IPS-15b (cell line): Measurements from ENCODE around the gene CEP83.

Experiments used
- H3K27me3 ChIP-seq: one replicate; pipeline ENCODE4 v1.6.1; 2013; ENCODE audit warnings: low read length; ENCODE audit not compliant: control insufficient read depth, insufficient read depth
- H3K36me3 ChIP-seq: one replicate; pipeline ENCODE4 v1.6.1; 2013; ENCODE audit warnings: low read length; ENCODE audit not compliant: control insufficient read depth, insufficient read depth
- H3K4me1 ChIP-seq: one replicate; pipeline ENCODE4 v1.6.1; 2013; ENCODE audit warnings: mild to moderate bottlenecking, low read length; ENCODE audit not compliant: control insufficient read depth, insufficient read depth
- H3K4me3 ChIP-seq: one replicate; pipeline ENCODE4 v1.5.1; 2013; ENCODE audit warnings: low read depth, low read length
- H3K9ac ChIP-seq: one replicate; pipeline ENCODE4 v1.6.1; 2013; ENCODE audit warnings: low read depth, mild to moderate bottlenecking, low read length
- H3K9me3 ChIP-seq: one replicate; pipeline ENCODE4 v1.6.1; 2013; ENCODE audit warnings: mild to moderate bottlenecking, low read length; ENCODE audit not compliant: control insufficient read depth, insufficient read depth

The CEP83 gene

GRCh38 chr12:94263905-94264561 is 195.6 kb downstream of the CEP83 start:
- H3K9ac ChIP-seq, result no peak overlapping the region
- H3K4me1 ChIP-seq, result peaks cover 38% of the 10 kb centered on the region
- no peaks in the 10 kb centered on the region for H3K9me3 ChIP-seq
- no peaks in the 10 kb centered on the region for H3K36me3 ChIP-seq
- no peak overlapping the region for H3K4me3 ChIP-seq
- peaks cover 3% of the 10 kb centered on the region for H3K27me3 ChIP-seq

- no peaks in the 10 kb centered on the region for H3K9me3 ChIP-seq
- no peak overlapping the region for H3K4me3 ChIP-seq
- H3K9ac ChIP-seq, result no peak overlapping the region
- no peaks in the 10 kb centered on the region for H3K36me3 ChIP-seq
- H3K27me3 ChIP-seq, result peaks cover 3% of the 10 kb centered on the region
- H3K4me1 ChIP-seq, result peaks cover 38% of the 10 kb centered on the region
Observed at GRCh38 chr12:94263011-94263811, 196.5 kb downstream of the CEP83 start.

GRCh38 chr12:94262228-94263010 is 197.2 kb downstream of the CEP83 start:
- H3K27me3 ChIP-seq, result peaks cover 3% of the 10 kb centered on the region
- peaks cover 38% of the 10 kb centered on the region for H3K4me1 ChIP-seq
- no peaks in the 10 kb centered on the region for H3K36me3 ChIP-seq
- H3K9me3 ChIP-seq, result no peaks in the 10 kb centered on the region
- no peak overlapping the region for H3K9ac ChIP-seq
- H3K4me3 ChIP-seq, result no peak overlapping the region

DNA sequence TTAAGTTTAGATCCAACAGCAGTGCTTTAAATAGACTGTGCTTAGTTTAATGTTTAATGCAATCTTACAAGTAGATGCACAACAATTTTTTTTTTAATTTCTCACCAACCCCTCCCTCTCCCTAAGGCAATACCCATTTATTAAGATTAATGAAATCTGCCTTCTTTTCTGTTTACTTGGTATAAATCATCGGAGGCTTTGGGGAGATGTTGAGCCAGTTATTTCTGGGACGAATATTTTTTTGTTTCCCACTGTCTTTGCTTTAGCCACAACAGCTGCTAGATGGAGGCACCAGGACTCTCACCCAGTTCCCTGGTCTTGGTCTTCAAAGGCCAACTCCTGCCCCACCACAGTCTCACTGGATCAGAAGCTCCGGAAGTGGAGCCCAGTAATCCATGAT is 197.9 kb downstream of the CEP83 start:
- no peak overlapping the region for H3K4me3 ChIP-seq
- H3K9ac ChIP-seq, result no peak overlapping the region
- H3K36me3 ChIP-seq, result no peaks in the 10 kb centered on the region
- H3K27me3 ChIP-seq, result peaks cover 3% of the 10 kb centered on the region
- no peaks in the 10 kb centered on the region for H3K9me3 ChIP-seq
- H3K4me1 ChIP-seq, result peaks cover 38% of the 10 kb centered on the region

DNA sequence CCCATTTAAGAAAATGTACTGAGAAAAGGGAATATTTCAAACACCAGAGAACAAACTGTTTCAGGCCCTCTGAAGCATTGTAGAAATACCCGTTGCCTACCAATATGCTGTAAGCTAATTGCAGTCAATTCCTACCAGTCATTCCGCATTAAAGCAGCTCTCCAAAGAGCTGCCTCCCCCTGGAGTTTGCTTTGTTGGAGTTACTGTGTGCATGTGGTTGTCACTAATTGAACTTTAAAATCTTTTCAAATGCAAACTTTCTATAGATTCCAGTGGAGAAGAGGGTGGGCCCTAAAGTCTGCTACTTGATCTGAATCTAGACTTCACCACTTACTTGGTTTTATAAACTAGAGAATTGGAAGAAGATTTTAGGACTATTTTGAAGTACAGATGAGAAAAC is 198.5 kb downstream of the CEP83 start:
- Histone ChIP-seq H3K9me3 (no peaks in the 10 kb centered on the region), H3K27me3 (peaks cover 3% of the 10 kb centered on the region), H3K9ac (no peak overlapping the region), H3K4me1 (peaks cover 38% of the 10 kb centered on the region), H3K36me3 (no peaks in the 10 kb centered on the region), H3K4me3 (no peak overlapping the region)

DNA sequence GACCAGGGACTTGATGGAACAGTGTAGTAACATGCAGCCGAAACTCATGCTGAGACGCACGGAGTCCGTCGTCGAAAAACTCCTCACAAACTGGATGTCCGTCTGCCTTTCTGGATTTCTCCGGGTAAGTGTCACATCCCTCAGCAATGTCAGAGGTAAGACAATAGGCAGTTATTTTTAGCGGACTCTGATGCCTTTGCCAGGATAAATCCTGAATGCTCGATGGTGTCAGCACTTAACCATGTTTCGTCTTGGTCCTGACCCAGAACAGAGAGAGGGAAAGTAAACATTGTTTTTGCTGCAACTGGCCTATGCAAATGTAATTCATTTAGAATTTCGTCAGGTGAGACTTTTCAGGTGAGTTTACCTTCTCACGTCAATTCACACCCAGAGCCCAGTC is 198.9 kb downstream of the CEP83 start:
- H3K4me1 ChIP-seq, result peaks cover 38% of the 10 kb centered on the region
- H3K27me3 ChIP-seq, result peaks cover 3% of the 10 kb centered on the region
- H3K9me3 ChIP-seq, result no peaks in the 10 kb centered on the region
- no peaks in the 10 kb centered on the region for H3K36me3 ChIP-seq
- H3K9ac ChIP-seq, result peak overlapping the region; percentile 32
- no peak overlapping the region for H3K4me3 ChIP-seq

GRCh38 chr12:94260017-94260416 is 199.7 kb downstream of the CEP83 start:
- H3K36me3 ChIP-seq, result no peaks in the 10 kb centered on the region
- H3K4me1 ChIP-seq, result peaks cover 38% of the 10 kb centered on the region
- H3K4me3 ChIP-seq, result no peak overlapping the region
- H3K9ac ChIP-seq, result no peak overlapping the region
- H3K27me3 ChIP-seq, result peaks cover 3% of the 10 kb centered on the region
- H3K9me3 ChIP-seq, result no peaks in the 10 kb centered on the region

GRCh38 chr12:94258593-94258992 is 201.1 kb downstream of the CEP83 start:
- H3K36me3 ChIP-seq, result no peaks in the 10 kb centered on the region
- H3K4me3 ChIP-seq, result no peak overlapping the region
- H3K4me1 ChIP-seq, result peaks cover 30% of the 10 kb centered on the region
- H3K9me3 ChIP-seq, result no peaks in the 10 kb centered on the region
- no peak overlapping the region for H3K9ac ChIP-seq
- H3K27me3 ChIP-seq, result peaks cover 3% of the 10 kb centered on the region
